LNCAP (cell line): ENCODE results near the gene SORBS2.

Source experiments
- TF ChIP-seq, protein P1 (sequence below): fragments of 450-650 bp; IDR thresholded peaks from 2 replicates; pipeline ENCODE4 v1.5.1; 2017; ENCODE audit warnings: mild to moderate bottlenecking

The SORBS2 gene

DNA sequence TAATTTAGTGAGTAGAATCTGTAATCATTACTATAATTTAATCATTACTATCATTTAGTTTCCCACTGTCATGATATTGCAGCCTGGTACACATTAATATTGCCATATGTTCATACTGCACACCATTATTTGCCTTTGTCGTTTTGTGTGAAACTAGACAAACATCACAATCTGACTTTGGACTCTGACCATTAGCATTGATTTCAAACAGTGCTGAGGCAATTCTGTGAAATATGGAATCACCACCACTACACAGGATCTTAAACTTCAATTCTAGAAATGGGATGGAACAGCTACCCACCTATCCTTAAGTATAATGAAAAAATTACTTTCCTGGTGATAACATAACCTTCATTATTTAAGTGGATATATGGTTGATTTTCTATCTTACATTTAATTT, 98.3 kb downstream of the SORBS2 start:
- TF ChIP-seq, protein P1, sequence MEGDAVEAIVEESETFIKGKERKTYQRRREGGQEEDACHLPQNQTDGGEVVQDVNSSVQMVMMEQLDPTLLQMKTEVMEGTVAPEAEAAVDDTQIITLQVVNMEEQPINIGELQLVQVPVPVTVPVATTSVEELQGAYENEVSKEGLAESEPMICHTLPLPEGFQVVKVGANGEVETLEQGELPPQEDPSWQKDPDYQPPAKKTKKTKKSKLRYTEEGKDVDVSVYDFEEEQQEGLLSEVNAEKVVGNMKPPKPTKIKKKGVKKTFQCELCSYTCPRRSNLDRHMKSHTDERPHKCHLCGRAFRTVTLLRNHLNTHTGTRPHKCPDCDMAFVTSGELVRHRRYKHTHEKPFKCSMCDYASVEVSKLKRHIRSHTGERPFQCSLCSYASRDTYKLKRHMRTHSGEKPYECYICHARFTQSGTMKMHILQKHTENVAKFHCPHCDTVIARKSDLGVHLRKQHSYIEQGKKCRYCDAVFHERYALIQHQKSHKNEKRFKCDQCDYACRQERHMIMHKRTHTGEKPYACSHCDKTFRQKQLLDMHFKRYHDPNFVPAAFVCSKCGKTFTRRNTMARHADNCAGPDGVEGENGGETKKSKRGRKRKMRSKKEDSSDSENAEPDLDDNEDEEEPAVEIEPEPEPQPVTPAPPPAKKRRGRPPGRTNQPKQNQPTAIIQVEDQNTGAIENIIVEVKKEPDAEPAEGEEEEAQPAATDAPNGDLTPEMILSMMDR, result no peak

DNA sequence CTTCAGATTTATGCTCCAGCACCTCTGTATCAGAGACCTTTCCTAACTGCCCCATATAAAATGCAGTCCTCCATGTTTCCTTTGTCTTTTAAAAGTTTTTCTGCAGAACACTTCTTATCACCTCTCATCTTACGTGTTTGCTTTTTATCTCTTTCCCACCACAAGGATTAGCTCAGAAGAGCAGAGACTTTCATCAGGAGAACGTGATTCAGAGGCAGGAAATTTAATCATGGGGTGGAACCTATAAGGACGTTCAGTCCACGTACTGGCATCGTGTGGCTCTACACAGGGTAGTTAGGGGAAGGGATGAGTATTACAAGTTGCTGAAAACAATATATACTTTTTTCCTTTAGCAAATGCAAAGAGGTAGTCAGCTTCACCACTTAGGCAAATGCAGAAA, 98.7 kb downstream of the SORBS2 start:
- TF ChIP-seq, protein P1, result no peak

DNA sequence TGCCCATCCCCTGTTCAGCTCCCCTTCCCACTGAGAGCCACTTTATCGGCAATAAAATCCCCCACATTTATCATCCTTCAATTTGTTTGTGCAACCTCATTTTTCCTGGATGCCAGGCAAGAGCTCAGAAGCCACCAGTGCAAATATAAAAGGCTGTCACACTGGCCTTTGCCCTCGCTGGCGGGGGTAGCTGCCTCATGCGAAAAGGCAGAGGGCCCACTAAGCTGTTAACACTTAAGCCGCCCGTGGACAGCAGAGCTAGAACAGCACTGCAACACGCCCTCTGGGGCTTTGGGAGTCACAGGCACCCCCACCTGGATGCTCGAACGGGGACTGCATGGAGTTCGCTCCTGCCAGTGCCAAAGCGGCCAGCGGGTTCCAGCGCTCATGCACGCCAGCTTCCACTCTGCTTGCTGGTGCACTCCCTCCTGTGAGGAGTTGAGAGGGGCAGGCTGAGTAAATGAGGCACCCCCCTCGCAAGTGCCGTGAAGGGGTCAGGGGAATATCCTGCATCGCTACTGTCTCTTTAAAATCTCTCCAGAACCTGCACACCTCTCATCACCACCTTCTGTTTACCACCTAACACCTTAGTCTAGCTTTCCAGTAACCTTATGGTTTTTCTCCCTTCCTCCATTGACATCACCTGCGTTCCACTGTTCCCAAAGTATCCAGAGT, 99.5 kb downstream of the SORBS2 start:
- TF ChIP-seq, protein P1, result no peak

DNA sequence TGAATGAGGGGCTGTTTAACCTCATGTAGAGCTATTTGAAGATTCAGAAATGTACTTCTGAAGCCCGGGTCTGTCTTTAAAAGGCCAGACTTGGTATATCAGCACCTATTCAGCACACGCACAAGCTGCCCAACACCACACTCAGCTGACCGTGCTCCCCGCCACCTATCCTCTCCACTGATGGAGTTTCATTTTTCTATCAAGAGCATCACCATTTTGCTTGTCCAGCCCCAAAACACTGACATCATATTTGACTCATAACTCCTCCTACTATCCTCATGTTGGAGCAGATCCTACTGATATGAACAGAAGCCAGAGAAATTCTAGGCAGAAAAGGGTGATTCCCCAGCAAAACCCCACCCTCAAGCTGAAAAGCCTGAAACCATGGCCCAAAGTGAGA, 100.3 kb downstream of the SORBS2 start:
- TF ChIP-seq, protein P1, result no peak

DNA sequence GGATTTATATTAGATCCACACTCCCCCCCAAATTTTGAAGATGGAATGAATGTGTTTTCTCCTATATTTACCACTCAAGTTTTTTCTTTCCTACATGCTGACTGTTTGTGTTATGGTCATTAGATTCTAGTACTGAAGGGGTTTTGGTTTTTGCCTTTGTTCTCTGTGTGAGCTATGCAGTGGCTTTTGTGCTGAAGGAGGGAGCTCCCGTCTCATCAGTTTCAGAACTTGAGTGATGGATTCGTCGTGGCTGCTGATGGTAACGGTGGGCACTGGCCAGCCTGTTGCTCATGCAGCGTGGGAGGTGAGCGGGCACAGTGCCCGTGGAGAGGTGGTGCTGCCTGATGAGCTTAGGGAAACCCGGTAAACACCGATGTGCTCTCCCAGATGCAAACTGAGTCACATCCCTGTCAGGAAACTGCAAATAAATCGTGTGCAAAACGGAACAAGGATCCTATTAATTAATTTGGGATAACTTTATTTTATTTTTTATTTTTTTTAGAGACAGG, 101.5 kb downstream of the SORBS2 start:
- TF ChIP-seq, protein P1, result no peak

DNA sequence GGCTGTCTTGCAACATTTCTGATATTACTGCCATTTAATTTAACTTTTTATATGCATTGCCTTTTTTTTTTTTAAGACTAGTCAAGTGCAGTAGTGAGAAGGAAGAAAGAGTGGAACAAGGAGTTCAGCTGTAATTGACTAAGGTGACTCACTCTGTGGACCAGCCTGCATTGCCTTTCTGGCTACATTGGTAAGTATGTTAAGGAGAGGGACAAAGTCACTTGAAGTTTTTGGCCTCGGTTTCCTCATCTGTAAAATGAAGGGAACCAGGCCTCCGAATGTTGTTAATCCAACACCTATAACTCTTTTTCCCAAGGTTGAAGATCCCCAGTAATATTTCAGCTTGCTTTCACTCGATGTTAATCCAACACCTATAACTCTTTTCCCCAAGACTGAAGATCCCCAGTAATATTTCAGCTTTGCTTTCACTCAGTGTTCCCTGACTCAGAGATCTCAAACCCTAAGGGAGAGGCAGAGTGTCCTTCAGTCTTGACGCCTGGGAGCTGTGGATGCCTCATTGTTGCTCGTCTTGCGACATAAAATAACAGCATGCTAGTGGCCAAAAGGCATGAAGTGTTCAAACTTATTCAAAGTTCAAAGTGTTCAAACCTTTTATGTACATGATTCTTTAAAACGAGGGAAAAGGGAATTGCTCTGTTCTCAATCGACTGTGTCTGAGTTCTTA, 102.0 kb downstream of the SORBS2 start:
- TF ChIP-seq, protein P1, result no peak

DNA sequence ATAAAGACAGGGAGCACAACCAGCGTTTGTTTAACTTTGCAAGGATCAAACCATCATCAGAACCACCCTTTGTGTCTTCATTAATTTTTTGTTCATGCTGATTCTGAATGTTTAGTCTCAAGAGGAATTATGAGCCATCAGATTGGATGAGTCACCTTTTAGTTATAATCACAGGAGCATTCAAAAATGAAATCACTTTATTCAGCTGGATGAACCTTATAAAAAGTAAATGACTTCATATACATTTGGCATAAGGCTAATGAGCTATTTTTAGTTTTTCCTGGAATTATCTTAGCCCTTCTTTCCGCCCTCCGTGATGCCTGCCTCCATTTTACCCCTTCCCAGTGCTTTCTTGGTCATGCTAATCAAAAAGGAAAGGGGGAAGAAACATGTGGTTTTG, 103.6 kb downstream of the SORBS2 start:
- TF ChIP-seq, protein P1, result no peak
